ENCODE measurements around the gene LDLRAP1.

Gene LDLRAP1

GRCh38 chr1:25543425-25544242, at the start of gene LDLRAP1:
Gene LDLRAP1, plus strand, starts transcription at chr1:25543606. Its CDS starts 93 bp downstream, at chr1:25543699.
- TF ChIP-seq CTCF (IDR thresholded peaks at IDR 0.05; ENCODE audit: control insufficient read depth, insufficient read depth, low read depth, low read length, missing control alignments) = no peak
- peak within 1 kb of the TSS; percentile 89 for H3K4me3 ChIP-seq (ENCODE audit: control insufficient read depth, low read depth, low read length)
- no peak for DNase-seq (ENCODE audit: low read depth)

GRCh38 chr1:25494952-25495351, 48.5 kb upstream of the LDLRAP1 start:
- DNase-seq (ENCODE audit: low read depth) = no peak
- no peak overlapping the region for H3K4me3 ChIP-seq (ENCODE audit: control insufficient read depth, low read depth, low read length)
- no peak for TF ChIP-seq CTCF (IDR thresholded peaks at IDR 0.05; ENCODE audit: control insufficient read depth, insufficient read depth, low read depth, low read length, missing control alignments)

- H3K4me3 ChIP-seq (ENCODE audit: control insufficient read depth, low read depth, low read length) = no peak overlapping the region
- TF ChIP-seq CTCF (IDR thresholded peaks at IDR 0.05; ENCODE audit: control insufficient read depth, insufficient read depth, low read depth, low read length, missing control alignments) = no peak
- DNase-seq (ENCODE audit: low read depth) = no peak
Observed at GRCh38 chr1:25500694-25501093, 42.7 kb upstream of the LDLRAP1 start.

GRCh38 chr1:25501235-25502058, 42.0 kb upstream of the LDLRAP1 start:
- peak; percentile 21 for TF ChIP-seq CTCF (IDR thresholded peaks at IDR 0.05; ENCODE audit: control insufficient read depth, insufficient read depth, low read depth, low read length, missing control alignments)
- DNase-seq (ENCODE audit: low read depth) = peak; percentile 57
- no peak overlapping the region for H3K4me3 ChIP-seq (ENCODE audit: control insufficient read depth, low read depth, low read length)

- no peak for TF ChIP-seq CTCF (IDR thresholded peaks at IDR 0.05; ENCODE audit: control insufficient read depth, insufficient read depth, low read depth, low read length, missing control alignments)
- H3K4me3 ChIP-seq (ENCODE audit: control insufficient read depth, low read depth, low read length) = no peak overlapping the region
- DNase-seq (ENCODE audit: low read depth) = no peak
Observed at GRCh38 chr1:25502957-25503356, 40.4 kb upstream of the LDLRAP1 start.

GRCh38 chr1:25503551-25504426, 39.6 kb upstream of the LDLRAP1 start:
- TF ChIP-seq CTCF (IDR thresholded peaks at IDR 0.05; ENCODE audit: control insufficient read depth, insufficient read depth, low read depth, low read length, missing control alignments) = peak; percentile 43
- DNase-seq (ENCODE audit: low read depth) = no peak
- no peak overlapping the region for H3K4me3 ChIP-seq (ENCODE audit: control insufficient read depth, low read depth, low read length)

All from AG09309 (cell line).